ENCODE data around the gene CDKL1.

The CDKL1 gene

DNA sequence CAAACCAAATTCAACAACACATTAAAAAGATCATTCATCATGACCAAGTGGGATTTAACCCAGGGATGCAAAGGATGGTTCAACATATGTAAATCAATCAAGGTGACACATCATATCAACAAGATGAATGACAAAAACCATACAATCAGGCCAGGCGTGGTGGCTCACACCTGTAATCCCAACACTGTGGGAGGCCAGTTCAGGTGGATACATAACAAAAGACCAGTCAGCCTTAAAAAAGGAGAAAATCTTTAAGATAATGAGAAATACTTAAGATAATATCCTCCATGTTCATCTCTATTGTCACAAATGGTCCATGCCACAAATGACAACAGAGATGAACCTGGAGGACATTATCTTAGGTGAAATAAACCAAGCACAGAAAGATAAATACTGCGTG is 97.1 kb downstream of the CDKL1 start:
- Histone ChIP-seq H3K27ac (no peak overlapping the region), H3K4me3 (no peak overlapping the region), H3K9me3 (no peaks in the 10 kb centered on the region), H3K36me3 (no peaks in the 10 kb centered on the region), H3K4me1 (no peaks in the 10 kb centered on the region), H3K27me3 (no peaks in the 10 kb centered on the region)
- TF ChIP-seq, protein P1, sequence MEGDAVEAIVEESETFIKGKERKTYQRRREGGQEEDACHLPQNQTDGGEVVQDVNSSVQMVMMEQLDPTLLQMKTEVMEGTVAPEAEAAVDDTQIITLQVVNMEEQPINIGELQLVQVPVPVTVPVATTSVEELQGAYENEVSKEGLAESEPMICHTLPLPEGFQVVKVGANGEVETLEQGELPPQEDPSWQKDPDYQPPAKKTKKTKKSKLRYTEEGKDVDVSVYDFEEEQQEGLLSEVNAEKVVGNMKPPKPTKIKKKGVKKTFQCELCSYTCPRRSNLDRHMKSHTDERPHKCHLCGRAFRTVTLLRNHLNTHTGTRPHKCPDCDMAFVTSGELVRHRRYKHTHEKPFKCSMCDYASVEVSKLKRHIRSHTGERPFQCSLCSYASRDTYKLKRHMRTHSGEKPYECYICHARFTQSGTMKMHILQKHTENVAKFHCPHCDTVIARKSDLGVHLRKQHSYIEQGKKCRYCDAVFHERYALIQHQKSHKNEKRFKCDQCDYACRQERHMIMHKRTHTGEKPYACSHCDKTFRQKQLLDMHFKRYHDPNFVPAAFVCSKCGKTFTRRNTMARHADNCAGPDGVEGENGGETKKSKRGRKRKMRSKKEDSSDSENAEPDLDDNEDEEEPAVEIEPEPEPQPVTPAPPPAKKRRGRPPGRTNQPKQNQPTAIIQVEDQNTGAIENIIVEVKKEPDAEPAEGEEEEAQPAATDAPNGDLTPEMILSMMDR (IDR thresholded peaks at IDR 0.05), result no peak
- intact Hi-C loops (cut with DNase I; ENCODE audit: low total_unique reads), result no loop called here
- no peak for DNase-seq

DNA sequence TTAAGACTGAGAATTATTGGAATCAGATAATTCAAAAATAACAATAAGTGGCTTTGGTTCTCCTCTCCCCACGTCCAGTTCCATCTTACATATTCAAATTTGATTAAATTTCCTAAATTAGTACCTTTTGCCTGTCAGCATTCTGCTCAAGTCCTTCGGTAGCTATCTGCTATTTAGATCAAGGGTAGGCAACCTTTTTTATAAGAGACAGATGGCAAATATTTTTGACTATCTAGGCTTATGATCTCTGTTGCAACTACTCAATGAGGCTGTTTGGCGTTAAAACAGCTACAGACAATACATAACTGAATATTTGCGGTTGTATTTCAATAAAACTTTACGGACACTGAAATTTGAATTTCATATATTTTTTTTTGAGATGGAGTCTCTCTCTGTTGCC is 106.4 kb downstream of the CDKL1 start:
- Histone ChIP-seq H3K9me3 (no peaks in the 10 kb centered on the region), H3K27ac (no peak overlapping the region), H3K4me1 (no peaks in the 10 kb centered on the region), H3K4me3 (no peak overlapping the region), H3K27me3 (no peaks in the 10 kb centered on the region), H3K36me3 (peaks cover 0 to 16% (median 9%) of the 10 kb centered on the region in 3 donors)
- intact Hi-C loops (cut with DNase I; ENCODE audit: low total_unique reads), result no loop called here
- TF ChIP-seq, protein P1 (IDR thresholded peaks at IDR 0.05), result no peak
- DNase-seq, result no peak

DNA sequence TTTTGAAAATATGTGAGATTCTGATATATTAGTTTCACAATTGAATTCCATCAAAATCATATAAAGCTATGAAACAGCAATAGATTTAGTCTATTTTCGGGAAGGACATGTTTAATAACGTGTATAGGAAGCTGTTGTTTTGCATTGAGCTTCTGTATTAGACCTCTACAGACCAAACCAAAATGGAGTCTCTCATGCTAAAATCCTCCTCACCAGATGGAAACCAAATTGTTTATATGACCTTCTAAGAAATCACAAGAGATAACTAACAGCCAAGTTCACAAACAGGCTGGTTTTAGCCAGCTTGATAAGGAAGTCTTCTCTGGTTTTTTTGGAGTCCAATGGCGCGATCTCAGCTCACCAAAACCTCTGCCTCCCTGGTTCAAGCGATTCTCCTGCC is 108.5 kb downstream of the CDKL1 start:
- intact Hi-C loops (cut with DNase I; ENCODE audit: low total_unique reads), result no loop called here
- Histone ChIP-seq H3K36me3 (peaks cover 0 to 10% (median 4%) of the 10 kb centered on the region in 3 donors), H3K9me3 (no peaks in the 10 kb centered on the region), H3K4me3 (no peak overlapping the region), H3K27me3 (no peaks in the 10 kb centered on the region), H3K27ac (no peak overlapping the region), H3K4me1 (no peaks in the 10 kb centered on the region)
- TF ChIP-seq, protein P1 (IDR thresholded peaks at IDR 0.05), result no peak
- DNase-seq, result no peak

DNA sequence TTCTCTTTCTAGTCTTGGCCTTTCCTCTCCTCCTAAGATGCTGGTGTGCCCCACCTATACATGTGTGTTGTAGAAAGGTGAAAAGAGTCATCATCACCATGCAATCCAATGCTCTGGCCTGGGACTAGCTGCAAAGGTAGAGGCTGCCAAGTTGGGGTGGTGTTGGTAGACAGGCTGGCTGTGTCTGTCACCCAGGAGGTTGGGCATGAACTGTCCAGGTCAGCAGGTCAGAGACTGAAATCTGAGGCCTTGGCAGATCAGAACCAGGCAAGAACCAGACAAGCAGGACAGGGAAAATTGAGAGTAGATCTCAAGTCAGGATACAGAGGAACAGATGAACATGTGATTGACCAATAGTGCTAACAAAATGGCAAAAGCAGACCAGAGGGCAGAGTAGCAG is 110.8 kb downstream of the CDKL1 start:
- TF ChIP-seq, protein P1 (IDR thresholded peaks at IDR 0.05), result no peak
- intact Hi-C loops (cut with DNase I; ENCODE audit: low total_unique reads), result no loop called here
- Histone ChIP-seq H3K4me3 (no peak overlapping the region), H3K9me3 (no peaks in the 10 kb centered on the region), H3K27ac (no peak overlapping the region), H3K36me3 (peaks cover 0 to 26% (median 0%) of the 10 kb centered on the region in 3 donors), H3K4me1 (no peaks in the 10 kb centered on the region), H3K27me3 (no peaks in the 10 kb centered on the region)
- no peak for DNase-seq

All from tibial artery (tissue), 4 donors.